Measurements from ENCODE around the gene CELF5. TPM values are rescaled to one million over a fixed set of nuclear protein-coding genes. Genes with fewer than 3 reads are reported as not detected.

CELF5 gene
- total and polyA plus RNA-seq, 10 donors: 0.05 to 0.19 (median 0.10) TPM; not detected in 7

GRCh38 chr19:3270902-3271301 lies 46.4 kb downstream of the CELF5 start:
- Histone ChIP-seq H3K9me3 (peaks cover 0 to 14% (median 6%) of the 10 kb centered on the region in 8 donors), H3K27me3 (replicated peaks in 1 of 7) (peaks cover 0 to 100% (median 60%) of the 10 kb centered on the region in 7 donors), H3K36me3 (no peaks in the 10 kb centered on the region), H3K4me1 (peaks cover 2 to 16% (median 9%) of the 10 kb centered on the region in 6 donors), H3K27ac (no peak overlapping the region), H3K4me3 (no peak overlapping the region)
- intact Hi-C loops (cut with DNase I; ENCODE audit: low total_unique reads): no loop called here
- WGBS, 5 donors: 18 to 32% (median 26%) methylated on average over 6 to 11 of the region's 11 CpGs
- no peak for DNase-seq
- TF ChIP-seq POLR2A (IDR thresholded peaks at IDR 0.05) (no peak), POLR2AphosphoS5 (IDR thresholded peaks at IDR 0.05) (no peak), CTCF (IDR thresholded peaks at IDR 0.05 in 8 of 11, conservative IDR thresholded peaks at IDR 0.05 in 3 of 11) (no peak)

GRCh38 chr19:3272401-3272931 lies 48.0 kb downstream of the CELF5 start:
- Histone ChIP-seq H3K27me3 (replicated peaks in 1 of 7) (peaks cover 0 to 100% (median 54%) of the 10 kb centered on the region in 7 donors), H3K36me3 (no peaks in the 10 kb centered on the region), H3K9me3 (peaks cover 0 to 14% (median 6%) of the 10 kb centered on the region in 8 donors), H3K4me3 (no peak overlapping the region), H3K4me1 (peaks cover 2 to 23% (median 9%) of the 10 kb centered on the region in 6 donors), H3K27ac (no peak overlapping the region)
- intact Hi-C loops (cut with DNase I; ENCODE audit: low total_unique reads): no loop called here
- DNase-seq: no peak
- TF ChIP-seq CTCF (IDR thresholded peaks at IDR 0.05 in 8 of 11, conservative IDR thresholded peaks at IDR 0.05 in 3 of 11) (no peak), POLR2A (IDR thresholded peaks at IDR 0.05) (no peak), POLR2AphosphoS5 (IDR thresholded peaks at IDR 0.05) (no peak)
- WGBS, 5 donors: 49 to 61% (median 55%) methylated on average over 4 of the region's 4 CpGs

- peaks cover 0 to 100% (median 54%) of the 10 kb centered on the region in 7 donors for H3K27me3 ChIP-seq (replicated peaks in 1 of 7)
These were observed 48.5 kb downstream of the CELF5 start for GRCh38 chr19:3272952-3273351.

More at GRCh38 chr19:3272952-3273351, 48.5 kb downstream of the CELF5 start:
- Histone ChIP-seq H3K4me1 (peaks cover 2 to 23% (median 9%) of the 10 kb centered on the region in 6 donors), H3K27ac (no peak overlapping the region), H3K9me3 (peaks cover 0 to 14% (median 6%) of the 10 kb centered on the region in 8 donors), H3K36me3 (no peaks in the 10 kb centered on the region), H3K4me3 (no peak overlapping the region)
- WGBS, 5 donors: 87 to 93% (median 89%) methylated on average over 3 of the region's 3 CpGs
- TF ChIP-seq POLR2AphosphoS5 (IDR thresholded peaks at IDR 0.05) (no peak), CTCF (IDR thresholded peaks at IDR 0.05 in 8 of 11, conservative IDR thresholded peaks at IDR 0.05 in 3 of 11) (no peak), POLR2A (IDR thresholded peaks at IDR 0.05) (no peak)
- intact Hi-C loops (cut with DNase I; ENCODE audit: low total_unique reads): no loop called here
- DNase-seq: no peak
